GM10847 (cell line): ENCODE data around the gene ZNF618.

Experiments used
- POLR2A ChIP-seq: IDR thresholded peaks from 2 replicates; pipeline ENCODE4 v1.6.1; 2011; ENCODE audit not compliant: insufficient read length; ENCODE audit errors: extremely low read depth

The ZNF618 gene

DNA sequence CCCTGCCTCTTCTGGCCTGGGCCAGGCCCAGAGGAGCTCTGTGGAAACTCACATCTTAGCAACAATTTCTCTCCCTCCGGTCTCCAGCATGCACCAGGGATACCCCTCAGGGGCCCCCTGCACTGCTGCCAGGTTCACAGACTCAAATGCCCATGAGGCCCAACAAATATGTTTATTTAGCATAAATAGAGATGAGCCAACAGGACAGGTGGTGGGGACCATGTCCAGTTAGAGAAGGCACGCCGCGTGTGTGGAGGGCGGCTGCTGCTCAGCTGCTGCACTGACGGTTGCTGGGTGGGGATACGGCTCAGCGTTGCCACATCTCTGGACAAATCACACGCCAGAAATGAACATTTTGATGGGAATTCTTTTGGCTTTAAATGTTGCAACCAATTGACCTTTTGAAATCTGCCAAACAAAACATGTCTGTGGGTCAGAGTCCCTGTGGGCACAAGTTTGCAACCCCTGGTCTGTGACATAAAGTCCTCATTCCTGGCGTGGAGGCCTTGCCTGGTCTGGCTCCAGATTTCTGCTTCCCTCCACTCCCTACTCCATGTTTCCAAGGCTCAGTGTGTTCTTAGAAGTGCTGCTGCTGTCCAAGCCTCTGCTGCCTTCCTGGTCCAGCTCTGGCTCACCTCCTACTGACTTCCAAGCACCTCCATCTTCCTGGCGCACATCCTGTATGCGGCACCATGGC, 113.1 kb downstream of the ZNF618 start:
- TF ChIP-seq POLR2A: no peak

DNA sequence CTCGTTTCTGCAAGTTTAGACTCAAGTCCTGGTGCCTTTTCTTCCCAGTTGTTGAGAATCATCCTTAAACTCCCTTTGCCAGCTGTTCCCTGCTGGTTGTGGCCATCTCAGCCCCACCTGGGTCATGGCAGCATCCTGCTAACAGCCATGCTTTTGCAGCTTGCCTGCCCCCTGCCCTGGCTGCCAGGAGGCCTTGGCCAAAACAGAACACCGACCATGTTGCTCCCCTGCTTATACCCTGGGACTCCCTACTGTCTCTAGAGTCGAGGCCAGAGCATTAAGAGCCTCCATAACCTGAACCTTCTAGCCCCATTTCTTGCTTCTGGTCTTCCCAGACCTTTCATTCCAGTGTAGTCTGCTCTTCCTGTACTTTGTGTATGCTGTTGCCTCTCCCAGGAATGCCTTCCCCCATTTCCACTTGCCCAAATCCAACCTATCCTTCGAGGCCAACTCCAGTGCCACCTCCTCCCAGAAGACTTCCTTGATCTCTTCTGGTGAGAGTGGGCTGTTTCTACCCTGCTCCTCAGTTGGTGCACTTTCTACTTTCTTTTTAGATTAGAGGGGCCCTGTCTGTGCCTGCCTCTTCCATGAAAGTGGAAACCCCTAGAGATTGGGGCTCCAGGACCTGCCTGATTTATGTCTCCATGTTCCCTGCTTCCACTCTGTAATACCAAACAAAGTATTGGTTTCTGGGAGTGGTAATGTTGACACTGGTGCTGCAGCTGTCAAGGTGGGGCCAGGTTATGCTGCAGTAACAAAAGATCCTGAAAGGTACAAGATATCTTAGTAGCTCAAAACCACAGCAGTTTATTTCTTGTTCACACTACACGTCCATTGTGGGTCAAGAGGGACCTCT, 113.8 kb downstream of the ZNF618 start:
- no peak for TF ChIP-seq POLR2A

DNA sequence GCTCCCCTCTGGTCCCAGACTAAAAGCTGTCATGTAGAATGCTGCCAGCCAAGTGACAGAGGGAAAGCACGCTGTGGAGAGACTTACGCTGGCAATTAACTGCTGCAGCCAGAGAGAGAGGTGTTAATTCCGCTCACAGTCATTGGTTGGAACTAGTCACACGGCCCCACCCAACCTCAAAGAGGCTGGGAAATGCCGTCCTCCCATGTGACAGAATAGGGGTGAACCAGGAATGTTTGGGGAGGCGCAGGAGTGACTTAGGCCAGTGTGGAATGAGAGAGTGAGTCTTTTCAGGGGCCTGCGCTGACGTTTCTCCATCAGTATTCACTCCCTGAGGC, 114.4 kb downstream of the ZNF618 start:
- TF ChIP-seq POLR2A: no peak

DNA sequence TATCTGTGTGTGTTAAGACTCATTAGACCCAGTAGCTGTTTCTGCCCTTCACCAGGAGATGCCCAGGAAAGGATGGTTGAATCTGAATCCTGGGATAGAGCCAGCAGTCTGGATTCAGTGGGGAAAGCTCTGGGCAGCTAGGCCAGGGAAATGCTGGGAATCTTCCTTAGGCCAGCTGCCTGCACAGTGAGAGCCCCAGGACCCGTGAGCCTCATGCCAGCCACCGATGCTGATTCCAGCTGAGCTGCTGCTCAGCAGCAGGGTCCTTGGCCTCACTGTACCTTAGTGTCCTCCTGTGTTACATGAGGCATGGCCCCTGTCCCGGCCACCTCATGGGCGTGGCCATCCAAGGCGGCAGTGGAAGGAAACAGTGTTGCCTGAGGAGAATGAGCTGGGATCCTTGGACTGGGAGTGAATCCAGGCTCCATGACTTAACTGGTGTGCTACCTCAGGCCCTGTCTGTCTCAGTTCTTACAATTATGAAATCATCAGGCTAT, 114.9 kb downstream of the ZNF618 start:
- no peak for TF ChIP-seq POLR2A

DNA sequence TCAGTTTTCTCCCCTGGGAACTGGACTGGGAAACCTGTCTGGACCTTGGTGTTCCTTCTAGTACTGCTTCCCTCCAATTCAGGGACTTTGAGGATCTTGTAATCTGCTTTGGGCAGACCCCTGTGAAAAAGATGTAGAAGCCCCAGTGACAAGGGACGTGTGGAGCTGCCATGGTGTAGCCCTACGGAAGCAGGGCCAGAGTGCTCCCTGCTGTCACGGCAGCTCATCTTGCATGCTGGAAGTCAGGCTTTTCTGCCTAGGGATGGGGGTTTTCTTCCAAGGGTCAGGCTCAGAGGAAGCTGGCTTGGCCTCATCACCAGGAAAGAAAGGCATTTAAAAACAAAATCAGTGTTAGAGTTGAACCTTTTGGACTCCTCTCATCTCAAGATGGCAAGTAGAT, 115.6 kb downstream of the ZNF618 start:
- TF ChIP-seq POLR2A: no peak

DNA sequence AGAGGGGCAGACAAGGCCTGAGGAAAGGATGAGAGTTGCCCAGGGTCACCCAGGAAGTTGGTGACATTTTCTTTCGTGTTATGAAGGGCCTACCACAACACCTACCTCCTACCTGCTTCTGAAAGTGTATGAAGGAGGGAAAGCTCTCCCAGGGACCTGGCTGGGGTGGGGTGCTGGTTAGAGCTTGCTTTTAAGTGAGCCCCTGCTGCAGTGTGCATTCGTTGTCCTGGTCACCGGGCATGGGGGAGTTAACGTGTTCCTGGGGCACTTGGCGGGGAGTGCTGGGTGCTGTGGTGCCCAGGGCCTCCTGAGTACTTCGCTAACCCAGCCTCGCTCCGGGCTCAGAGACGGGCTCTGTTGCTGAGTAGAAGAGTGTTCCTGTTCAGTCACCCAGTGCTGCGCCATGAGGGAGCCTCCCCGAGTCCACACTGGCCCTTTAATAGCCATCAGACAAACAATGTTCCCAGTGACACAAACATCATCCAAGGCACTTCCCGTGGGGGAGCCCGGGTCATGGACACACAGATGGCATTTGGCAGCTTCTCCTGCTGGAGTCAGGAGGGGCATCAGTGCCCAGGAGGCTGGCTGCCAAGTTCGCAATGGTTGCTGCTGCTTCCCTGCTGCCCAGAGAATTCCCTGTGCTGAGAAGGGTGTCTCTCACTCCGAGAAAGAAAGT, 116.3 kb downstream of the ZNF618 start:
- TF ChIP-seq POLR2A: no peak

DNA sequence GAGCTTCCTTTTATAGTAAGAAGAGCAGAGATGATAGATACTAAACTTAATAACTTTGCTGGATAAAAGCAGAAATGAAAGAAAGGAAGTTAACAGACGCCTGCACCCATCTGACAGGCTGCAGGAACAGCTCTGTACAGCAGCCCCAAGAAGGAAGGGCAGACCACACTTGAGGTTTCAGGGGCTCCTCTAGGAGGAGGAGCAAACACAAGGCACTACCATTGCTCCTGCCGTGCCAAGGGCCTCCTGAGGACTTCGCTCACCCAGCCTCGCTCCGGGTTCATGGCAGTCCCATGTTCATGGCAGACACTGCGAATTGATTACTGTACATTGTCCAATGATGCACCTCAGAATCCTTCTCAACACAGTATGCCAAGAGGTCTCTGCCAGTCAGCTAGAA, 116.9 kb downstream of the ZNF618 start:
- no peak for TF ChIP-seq POLR2A

DNA sequence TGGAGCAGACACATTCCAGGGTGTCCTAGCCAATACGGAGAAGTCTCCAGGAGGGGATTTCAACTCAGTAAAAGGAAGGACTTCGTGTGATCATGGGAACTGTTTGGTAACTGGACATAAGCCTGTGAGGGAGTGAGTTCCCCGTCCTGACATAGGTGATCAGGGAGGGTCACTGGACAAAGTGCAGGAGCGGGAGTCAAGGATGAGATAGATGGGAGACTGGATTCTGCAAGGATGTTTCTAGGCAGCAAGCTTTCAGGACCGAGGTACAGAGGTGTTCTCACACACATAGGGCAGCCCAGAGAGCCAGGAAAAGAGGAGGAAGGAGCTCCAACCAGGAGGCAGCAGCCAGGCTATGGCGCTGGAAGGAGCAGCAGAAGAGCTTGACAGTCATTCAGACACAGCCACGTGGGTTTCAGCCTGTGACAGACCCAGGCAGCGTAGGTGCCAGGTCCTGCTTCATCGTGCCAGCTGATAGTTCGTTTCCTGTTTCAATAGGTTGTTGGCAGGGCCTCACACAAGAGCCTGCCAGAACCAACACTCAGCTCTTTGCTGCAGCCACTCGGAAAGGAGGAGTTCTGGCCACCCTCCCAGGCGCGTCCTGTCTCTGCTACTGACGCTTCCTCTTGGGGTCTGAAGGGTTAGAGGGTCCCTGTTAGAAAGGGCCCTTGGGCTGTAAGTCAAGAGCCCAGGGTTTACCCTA, 117.9 kb downstream of the ZNF618 start:
- TF ChIP-seq POLR2A: no peak

DNA sequence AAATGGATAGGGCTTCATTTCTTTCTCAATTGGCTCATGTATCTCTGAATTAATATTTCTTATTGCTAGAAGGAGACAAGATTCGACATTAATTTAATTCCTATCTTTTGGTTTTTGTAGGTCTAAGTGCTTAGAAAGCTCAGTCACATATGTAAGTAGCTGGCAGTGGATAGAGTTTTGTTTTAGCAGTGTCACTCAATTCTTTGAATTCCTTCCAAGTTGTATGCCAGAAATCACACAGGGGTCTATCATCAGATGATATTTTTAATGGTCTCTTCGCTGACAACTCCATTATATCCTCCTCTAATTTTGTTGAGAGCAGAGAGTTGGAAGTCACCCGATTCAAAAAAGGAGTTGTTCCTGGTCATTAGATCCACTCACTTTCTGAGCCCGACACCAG, 119.3 kb downstream of the ZNF618 start:
- TF ChIP-seq POLR2A: no peak

DNA sequence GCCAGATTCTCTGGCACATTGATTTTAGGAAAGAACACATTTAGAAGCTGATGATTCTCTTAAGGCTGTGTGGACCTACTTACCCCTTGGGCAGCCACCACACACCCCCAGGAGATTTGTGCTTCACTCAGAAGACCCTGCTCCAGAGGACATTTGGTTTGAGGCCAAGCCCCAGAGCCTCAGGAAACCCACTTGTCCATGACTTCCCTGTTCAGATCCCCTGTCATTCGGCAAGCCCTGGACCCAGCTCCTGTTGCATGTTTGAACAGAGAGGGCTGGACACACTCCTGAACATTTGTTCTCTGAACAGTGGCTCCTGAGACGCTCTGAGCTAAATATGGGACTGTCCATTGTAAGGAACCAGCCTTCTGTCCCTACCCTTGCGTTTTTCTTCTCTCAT, 119.9 kb downstream of the ZNF618 start:
- TF ChIP-seq POLR2A: no peak

DNA sequence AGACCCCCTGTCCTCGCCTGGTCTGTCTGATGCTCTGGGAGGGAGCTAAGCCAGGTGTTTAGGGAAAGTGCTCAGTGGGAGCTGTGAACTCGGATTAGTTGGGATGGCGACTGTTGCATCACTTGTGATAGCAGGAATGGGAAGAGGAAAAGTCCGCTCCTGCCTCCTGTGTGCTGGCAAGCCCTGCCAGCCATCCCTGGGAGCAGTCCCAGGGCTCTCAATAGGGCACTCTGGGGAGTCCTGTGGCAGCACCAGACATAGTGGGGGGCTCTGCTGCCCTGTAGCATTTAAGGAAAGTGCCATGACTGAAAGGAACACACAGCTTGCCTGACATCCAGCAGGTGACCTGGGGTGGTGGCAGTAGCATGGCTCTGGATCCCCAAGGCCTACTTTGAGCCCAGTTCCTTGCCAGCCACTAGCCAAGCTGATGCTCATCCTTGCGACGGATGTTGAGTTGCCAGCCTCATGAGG, 120.5 kb downstream of the ZNF618 start:
- TF ChIP-seq POLR2A: no peak

DNA sequence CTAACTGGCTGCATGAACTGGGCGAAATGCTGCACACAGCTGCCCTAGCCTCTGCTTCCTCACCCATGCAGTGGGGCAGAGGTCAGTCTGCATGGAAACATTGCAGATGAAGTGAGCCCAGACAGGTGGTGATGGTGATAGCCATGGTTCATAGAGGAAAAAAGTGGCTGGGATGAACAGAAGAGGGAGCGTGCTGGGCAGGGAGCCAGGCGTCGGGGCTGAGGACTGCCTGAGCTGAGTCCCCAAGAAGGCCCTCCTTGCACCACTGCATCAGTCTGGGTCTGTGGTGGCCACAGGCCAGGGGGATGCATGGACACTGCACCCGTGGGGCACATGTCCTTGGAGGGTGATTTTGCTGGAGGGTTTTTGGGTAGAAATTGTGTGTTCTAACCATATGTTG, 121.5 kb downstream of the ZNF618 start:
- TF ChIP-seq POLR2A: no peak

DNA sequence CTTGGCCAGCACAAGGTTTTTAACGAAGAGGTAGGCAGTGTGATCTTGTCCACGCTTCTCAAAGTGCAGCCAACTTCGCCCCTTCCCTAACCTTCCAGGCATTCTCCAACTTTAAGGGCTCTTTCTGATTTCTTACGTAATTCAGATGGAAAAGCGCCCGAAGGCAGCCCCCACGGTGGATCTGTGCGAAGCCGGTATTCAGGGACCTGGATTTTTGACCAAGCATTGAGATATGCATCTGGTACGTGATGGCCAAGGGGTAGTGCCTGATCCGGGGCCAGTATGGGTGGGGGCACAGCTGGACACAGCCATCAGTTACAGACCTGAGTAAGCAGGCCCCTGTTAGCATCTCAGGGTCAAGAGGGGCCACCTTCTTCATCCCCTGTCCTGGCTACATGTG, 122.0 kb downstream of the ZNF618 start:
- no peak for TF ChIP-seq POLR2A

DNA sequence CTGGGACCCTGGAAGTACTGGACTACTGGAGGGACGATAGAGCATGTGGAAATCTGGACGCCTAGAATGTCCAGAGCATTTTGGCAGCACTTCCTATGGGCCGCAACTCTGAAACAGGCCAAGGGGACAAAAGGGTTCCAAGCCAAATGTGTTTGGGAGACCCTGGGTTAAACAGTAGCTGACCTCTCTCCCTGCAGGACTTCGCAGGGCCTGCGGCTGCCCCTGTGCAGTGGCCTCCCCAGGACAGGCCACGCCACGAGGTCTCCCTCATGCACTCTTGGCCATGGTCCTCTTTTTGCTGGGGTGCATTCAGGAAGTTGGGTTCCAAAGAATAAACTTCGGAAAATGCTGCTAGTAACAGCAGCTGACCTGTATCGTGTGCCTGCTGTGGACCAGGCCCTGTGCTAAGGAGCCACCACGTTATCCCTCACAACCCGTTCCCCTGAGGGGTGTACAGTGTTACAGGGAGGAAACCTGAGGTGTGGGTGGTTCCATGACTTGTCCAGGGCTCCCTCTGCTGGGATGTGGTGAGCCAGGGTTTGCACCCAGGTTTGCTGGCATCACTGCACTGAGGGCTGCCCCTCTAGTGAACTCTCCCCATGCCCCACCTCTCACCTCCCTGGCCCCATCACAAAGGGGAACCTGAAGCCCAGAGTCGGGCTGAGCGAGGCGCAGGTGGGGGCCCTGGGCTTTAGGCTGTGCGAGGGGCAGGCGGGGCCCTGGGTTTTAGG, 122.6 kb downstream of the ZNF618 start:
- TF ChIP-seq POLR2A: no peak
